ENCODE data around the gene COX19.
"Not testable (repeated sequence)": the region's sequence is repeated elsewhere in the genome, so short reads cannot be mapped to it uniquely, and the experiment has no call there.

The COX19 gene

GRCh38 chr7:944744-945143, 30.6 kb downstream of the COX19 start:
- DNase-seq (ENCODE audit: low spot score): no peak
- no peak overlapping the region for H3K4me3 ChIP-seq
- no peak overlapping the region for H3K27ac ChIP-seq
- no peak for TF ChIP-seq CTCF (IDR thresholded peaks at IDR 0.05)

GRCh38 chr7:943793-944192, 31.6 kb downstream of the COX19 start:
- H3K4me3 ChIP-seq; DNase-seq (ENCODE audit: low spot score); H3K27ac ChIP-seq: not testable (repeated sequence)

- Histone ChIP-seq H3K4me3 (no peak overlapping the region), H3K27ac (no peak overlapping the region)
- DNase-seq (ENCODE audit: low spot score): no peak
- TF ChIP-seq CTCF (IDR thresholded peaks at IDR 0.05): no peak
These were observed 34.5 kb downstream of the COX19 start for GRCh38 chr7:940599-941408.

GRCh38 chr7:939843-940242, 35.5 kb downstream of the COX19 start:
- Histone ChIP-seq H3K4me3 (no peak overlapping the region), H3K27ac (no peak overlapping the region)
- DNase-seq (ENCODE audit: low spot score): no peak
- no peak for TF ChIP-seq CTCF (IDR thresholded peaks at IDR 0.05)

- no peak for DNase-seq (ENCODE audit: low spot score)
- Histone ChIP-seq H3K27ac (no peak overlapping the region), H3K4me3 (no peak overlapping the region)
- no peak for TF ChIP-seq CTCF (IDR thresholded peaks at IDR 0.05)
These were observed 36.7 kb downstream of the COX19 start for GRCh38 chr7:938546-939185.

GRCh38 chr7:937856-938484, 37.4 kb downstream of the COX19 start:
- TF ChIP-seq CTCF (IDR thresholded peaks at IDR 0.05): no peak
- Histone ChIP-seq H3K27ac (no peak overlapping the region), H3K4me3 (no peak overlapping the region)
- no peak for DNase-seq (ENCODE audit: low spot score)

DNA sequence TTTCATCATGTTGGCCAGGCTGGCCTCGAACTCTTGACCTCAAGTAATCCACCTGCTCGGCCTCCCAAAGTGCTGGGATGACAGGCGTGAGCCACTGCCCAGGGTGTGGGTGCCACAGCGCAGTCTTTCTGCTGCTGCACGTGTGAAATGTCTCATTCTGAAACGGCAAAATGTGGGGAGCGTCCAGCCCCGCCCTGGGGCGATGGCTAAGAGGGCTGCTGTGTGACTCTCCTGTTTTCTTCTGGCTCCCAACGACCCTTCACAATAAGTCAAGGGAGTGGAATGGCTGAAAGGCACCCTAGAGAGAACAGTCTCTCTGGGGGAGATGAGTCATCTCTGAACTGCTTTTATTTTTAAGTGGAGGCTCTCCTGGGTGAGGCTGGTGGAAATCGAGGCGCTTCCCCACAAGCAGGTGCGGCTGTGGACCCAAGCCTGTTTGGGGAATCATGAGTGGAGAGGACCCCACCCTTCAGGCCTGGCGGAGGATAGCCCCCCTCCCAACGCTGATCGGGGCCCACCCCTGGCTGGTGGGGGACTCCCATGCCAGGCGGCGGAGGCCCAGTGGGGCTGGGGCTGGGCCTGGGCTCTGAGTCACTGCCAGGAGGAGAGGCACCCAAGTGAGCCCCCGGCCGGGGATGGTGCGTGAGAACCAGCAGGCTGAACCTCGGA, 38.8 kb downstream of the COX19 start:
- TF ChIP-seq CTCF (IDR thresholded peaks at IDR 0.05): no peak
- no peak for DNase-seq (ENCODE audit: low spot score)
- Histone ChIP-seq H3K27ac (no peak overlapping the region), H3K4me3 (no peak overlapping the region)

All from coronary artery (tissue), 2 donors.